HEK293T (cell line): Measurements from ENCODE around the gene KLHL29.

ENCODE experiments used
- FOXA1 ChIP-seq: fragments of 450-650 bp; IDR thresholded peaks from 2 replicates; pipeline ENCODE4 v1.6.1; 2016; ENCODE audit warnings: mild to moderate bottlenecking
- FOXK2 ChIP-seq: fragments of 450-650 bp; IDR thresholded peaks from 2 replicates; pipeline ENCODE4 v1.6.1; 2016; ENCODE audit warnings: mild to moderate bottlenecking
- HDGF ChIP-seq: fragments of 450-650 bp; IDR thresholded peaks from 2 replicates; pipeline ENCODE4 v1.6.1; 2017; ENCODE audit warnings: antibody characterized with exemption, borderline replicate concordance
- SP1 ChIP-seq: fragments of 450-650 bp; IDR thresholded peaks from 2 replicates; pipeline ENCODE4 v1.6.1; 2017
- SUZ12 ChIP-seq: fragments of 450-650 bp; IDR thresholded peaks from 2 replicates; pipeline ENCODE4 v1.6.1; 2016; ENCODE audit warnings: mild to moderate bottlenecking

DNA sequence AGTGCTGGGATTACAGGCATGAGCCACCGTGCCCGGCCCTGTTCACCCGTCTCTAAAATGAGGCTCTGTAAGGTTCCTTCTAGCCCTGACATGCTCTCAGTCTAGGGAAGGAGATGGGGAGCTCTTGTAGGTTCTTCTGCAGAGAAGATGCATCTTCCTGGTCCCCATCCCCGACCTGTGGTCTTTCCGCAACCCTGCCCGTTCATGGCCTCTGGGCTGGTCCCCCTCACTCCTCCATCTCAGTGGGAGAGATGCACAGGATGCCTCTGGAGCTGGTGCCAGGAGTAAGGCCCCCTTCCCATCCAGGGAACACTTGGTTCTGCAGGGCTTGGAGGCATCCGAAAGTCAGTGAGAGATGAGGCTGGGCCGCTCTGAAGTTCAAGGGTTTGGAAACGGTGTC is 212.7 kb downstream of the KLHL29 start:
- TF ChIP-seq FOXK2 (no peak), SP1 (no peak), HDGF (no peak), FOXA1 (no peak), SUZ12 (no peak)
